ENCODE measurements around the gene HSPB6.
"Not testable (repeated sequence)": the region's sequence is repeated elsewhere in the genome, so short reads cannot be mapped to it uniquely, and the experiment has no call there.

Gene HSPB6

GRCh38 chr19:35756377-35757230 lies at the start of gene HSPB6:
TSS of gene HSPB6 (minus strand) at chr19:35757029. CDS start at chr19:35757008, 21 bp downstream.
- peak within 1 kb of the TSS; percentile 61 for H3K4me3 ChIP-seq (ENCODE audit: low read length)
- H3K9ac ChIP-seq (ENCODE audit: low read length), result peak within 1 kb of the TSS; percentile 84
- no peaks in the 10 kb centered on the region for H3K27me3 ChIP-seq (ENCODE audit: control insufficient read depth, insufficient read depth, low read length)
- H3K27ac ChIP-seq (ENCODE audit: low read depth, low read length), result peak within 1 kb of the TSS; percentile 99
- H3K36me3 ChIP-seq (ENCODE audit: control insufficient read depth, insufficient read depth, low read length), result peaks cover 18% of the 10 kb centered on the region
- H3K4me1 ChIP-seq (ENCODE audit: control insufficient read depth, insufficient read depth, low read length), result peaks cover 13% of the 10 kb centered on the region

GRCh38 chr19:35806597-35806996 lies 49.8 kb upstream of the HSPB6 start:
- no peaks in the 10 kb centered on the region for H3K4me1 ChIP-seq (ENCODE audit: control insufficient read depth, insufficient read depth, low read length)
- no peak overlapping the region for H3K27ac ChIP-seq (ENCODE audit: low read depth, low read length)
- no peak overlapping the region for H3K4me3 ChIP-seq (ENCODE audit: low read length)
- no peaks in the 10 kb centered on the region for H3K27me3 ChIP-seq (ENCODE audit: control insufficient read depth, insufficient read depth, low read length)
- H3K36me3 ChIP-seq (ENCODE audit: control insufficient read depth, insufficient read depth, low read length), result no peaks in the 10 kb centered on the region
- no peak overlapping the region for H3K9ac ChIP-seq (ENCODE audit: low read length)

GRCh38 chr19:35805526-35806102 lies 48.8 kb upstream of the HSPB6 start:
- Histone ChIP-seq H3K27me3 (ENCODE audit: control insufficient read depth, insufficient read depth, low read length) (no peaks in the 10 kb centered on the region), H3K4me3 (ENCODE audit: low read length) (no peak overlapping the region), H3K4me1 (ENCODE audit: control insufficient read depth, insufficient read depth, low read length) (no peaks in the 10 kb centered on the region), H3K36me3 (ENCODE audit: control insufficient read depth, insufficient read depth, low read length) (no peaks in the 10 kb centered on the region), H3K27ac (ENCODE audit: low read depth, low read length) (no peak overlapping the region), H3K9ac (ENCODE audit: low read length) (no peak overlapping the region)

DNA sequence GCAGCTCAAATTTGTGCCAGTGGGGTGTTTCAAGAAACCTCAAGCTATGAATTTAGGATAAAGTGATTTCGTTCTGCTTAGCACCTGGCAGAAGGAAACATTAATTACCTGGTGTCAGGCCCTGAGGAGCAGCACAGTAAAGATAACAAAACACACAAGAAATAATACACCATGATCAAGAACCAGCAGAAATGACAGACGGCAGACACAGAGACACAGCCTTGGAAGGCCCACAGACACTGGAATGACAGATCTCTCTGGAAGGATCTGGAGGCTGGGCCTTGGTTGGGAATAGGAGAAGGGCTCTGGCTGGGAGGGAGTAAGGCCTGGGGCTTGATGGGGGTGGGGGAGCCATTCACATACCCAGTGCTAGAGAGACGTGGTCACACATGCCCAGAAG lies 45.0 kb upstream of the HSPB6 start:
- Histone ChIP-seq H3K36me3 (ENCODE audit: control insufficient read depth, insufficient read depth, low read length) (no peaks in the 10 kb centered on the region), H3K27ac (ENCODE audit: low read depth, low read length) (no peak overlapping the region), H3K4me1 (ENCODE audit: control insufficient read depth, insufficient read depth, low read length) (no peaks in the 10 kb centered on the region), H3K4me3 (ENCODE audit: low read length) (no peak overlapping the region), H3K9ac (ENCODE audit: low read length) (no peak overlapping the region), H3K27me3 (ENCODE audit: control insufficient read depth, insufficient read depth, low read length) (peaks cover 6% of the 10 kb centered on the region)

DNA sequence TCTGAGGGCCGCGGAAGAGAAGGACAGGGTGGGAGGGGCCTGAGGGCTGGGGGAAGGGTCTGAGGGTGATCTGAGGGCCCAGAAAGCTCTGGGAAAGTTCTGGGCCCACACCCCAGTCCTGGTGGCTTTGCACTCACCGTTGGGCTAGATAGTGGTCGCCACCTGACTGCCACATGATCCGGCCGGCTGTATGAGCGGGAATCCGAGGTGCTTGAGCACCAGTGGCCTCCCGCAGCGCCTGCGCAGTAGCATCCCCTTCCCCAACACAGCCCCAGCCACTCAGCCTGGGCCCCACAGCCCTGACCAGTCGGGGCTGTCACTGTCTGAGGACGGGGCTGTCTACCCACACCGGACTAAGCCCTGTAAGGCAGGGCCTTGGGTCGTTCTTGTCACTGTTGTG lies 40.8 kb upstream of the HSPB6 start:
- H3K4me3 ChIP-seq (ENCODE audit: low read length), result no peak overlapping the region
- H3K36me3 ChIP-seq (ENCODE audit: control insufficient read depth, insufficient read depth, low read length), result no peaks in the 10 kb centered on the region
- no peak overlapping the region for H3K27ac ChIP-seq (ENCODE audit: low read depth, low read length)
- peaks cover 12% of the 10 kb centered on the region for H3K27me3 ChIP-seq (ENCODE audit: control insufficient read depth, insufficient read depth, low read length)
- no peaks in the 10 kb centered on the region for H3K4me1 ChIP-seq (ENCODE audit: control insufficient read depth, insufficient read depth, low read length)
- no peak overlapping the region for H3K9ac ChIP-seq (ENCODE audit: low read length)

DNA sequence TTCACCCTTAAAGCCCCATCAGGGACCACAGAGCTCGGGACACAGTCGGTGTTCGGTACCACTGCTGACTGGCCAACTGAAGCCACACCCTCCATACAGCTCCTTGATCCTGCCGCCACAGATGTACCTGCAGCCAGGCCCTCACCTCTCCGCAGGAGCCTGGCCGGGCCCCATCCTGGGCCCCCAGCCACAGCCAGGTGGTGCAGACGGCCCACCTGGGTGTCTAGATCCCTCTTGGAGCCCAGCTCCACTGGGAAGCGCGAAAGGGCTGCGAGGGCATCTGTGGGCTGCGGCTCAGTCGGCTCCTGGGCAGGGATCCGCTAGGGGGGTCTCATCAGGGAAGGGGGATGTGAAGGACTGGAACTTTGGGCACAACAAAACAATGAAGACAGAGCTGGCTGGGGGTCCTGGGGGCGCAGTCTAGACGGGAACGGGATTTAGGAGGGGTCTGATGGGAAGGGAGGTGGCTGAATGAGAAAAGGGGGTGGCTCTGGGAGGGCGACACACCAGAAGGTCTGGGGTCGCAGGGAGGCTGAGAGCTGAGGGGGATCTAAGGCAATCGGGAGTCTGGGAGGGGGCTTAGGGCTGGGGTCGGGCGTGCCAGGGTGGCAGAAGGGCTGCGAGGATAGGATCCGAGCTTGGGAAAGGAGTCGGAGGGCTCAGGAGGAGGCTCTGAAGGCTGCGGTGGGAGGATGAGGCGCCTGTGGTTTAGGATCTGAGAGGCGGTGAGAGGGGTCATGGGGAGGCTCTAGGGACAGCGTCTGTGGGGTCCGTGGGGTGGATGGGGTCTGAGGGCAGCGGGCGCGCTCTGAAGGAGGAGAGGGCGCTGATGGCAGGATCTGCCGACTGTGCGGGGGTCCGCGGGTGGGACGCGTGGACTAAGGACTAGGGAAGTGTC lies 40.1 kb upstream of the HSPB6 start:
- Histone ChIP-seq H3K4me3 (ENCODE audit: low read length) (no peak overlapping the region), H3K4me1 (ENCODE audit: control insufficient read depth, insufficient read depth, low read length) (no peaks in the 10 kb centered on the region), H3K27me3 (ENCODE audit: control insufficient read depth, insufficient read depth, low read length) (peaks cover 12% of the 10 kb centered on the region), H3K36me3 (ENCODE audit: control insufficient read depth, insufficient read depth, low read length) (no peaks in the 10 kb centered on the region), H3K9ac (ENCODE audit: low read length) (no peak overlapping the region), H3K27ac (ENCODE audit: low read depth, low read length) (no peak overlapping the region)

DNA sequence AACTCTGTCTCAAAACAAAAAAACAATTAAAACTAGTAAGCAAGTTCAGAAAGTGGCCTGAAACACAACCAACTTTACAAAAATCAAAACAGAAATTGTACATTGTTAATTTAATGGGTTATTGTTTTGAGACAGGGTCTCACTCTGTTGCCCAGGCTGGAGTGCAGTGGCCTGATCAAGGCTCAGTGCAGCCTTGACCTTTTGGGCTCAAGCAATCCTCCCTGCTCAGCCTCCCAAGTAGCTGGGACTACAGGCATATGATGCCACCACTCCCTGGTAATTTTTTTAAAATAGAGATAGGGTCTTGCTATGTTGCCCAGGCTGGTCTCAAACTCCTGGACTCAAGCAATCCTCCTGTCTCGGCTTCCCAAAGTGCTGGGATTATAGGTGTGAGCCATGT lies 38.7 kb upstream of the HSPB6 start:
- H3K36me3 ChIP-seq (ENCODE audit: control insufficient read depth, insufficient read depth, low read length); H3K9ac ChIP-seq (ENCODE audit: low read length); H3K27ac ChIP-seq (ENCODE audit: low read depth, low read length); H3K4me3 ChIP-seq (ENCODE audit: low read length); H3K4me1 ChIP-seq (ENCODE audit: control insufficient read depth, insufficient read depth, low read length): not testable (repeated sequence)
- H3K27me3 ChIP-seq (ENCODE audit: control insufficient read depth, insufficient read depth, low read length), result peaks cover 12% of the 10 kb centered on the region

GRCh38 chr19:35793381-35794165 lies 36.7 kb upstream of the HSPB6 start:
- peaks cover 12% of the 10 kb centered on the region for H3K27me3 ChIP-seq (ENCODE audit: control insufficient read depth, insufficient read depth, low read length)
- H3K36me3 ChIP-seq (ENCODE audit: control insufficient read depth, insufficient read depth, low read length), result no peaks in the 10 kb centered on the region
- no peak overlapping the region for H3K27ac ChIP-seq (ENCODE audit: low read depth, low read length)
- no peaks in the 10 kb centered on the region for H3K4me1 ChIP-seq (ENCODE audit: control insufficient read depth, insufficient read depth, low read length)
- no peak overlapping the region for H3K4me3 ChIP-seq (ENCODE audit: low read length)
- no peak overlapping the region for H3K9ac ChIP-seq (ENCODE audit: low read length)

DNA sequence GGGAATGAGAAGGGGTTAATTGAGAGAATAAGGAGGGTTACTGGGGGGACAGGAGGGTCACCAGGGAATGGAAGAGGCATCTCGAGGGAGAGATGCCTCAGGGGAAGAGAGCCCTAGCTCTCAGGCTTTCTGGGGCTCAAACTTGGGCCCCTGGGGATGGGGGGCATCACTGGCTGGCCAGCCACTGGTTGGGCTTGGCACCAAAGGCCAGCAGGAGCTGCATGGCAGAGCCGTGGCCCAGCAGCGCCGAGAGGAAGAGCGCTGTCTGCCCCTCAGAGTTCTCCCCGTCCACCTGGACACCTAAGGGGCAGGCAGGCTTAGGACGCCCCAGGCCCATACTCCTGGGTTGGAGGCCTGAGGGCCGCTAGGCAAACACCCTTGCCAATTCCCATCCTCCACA lies 36.1 kb upstream of the HSPB6 start:
- H3K27me3 ChIP-seq (ENCODE audit: control insufficient read depth, insufficient read depth, low read length), result peaks cover 11% of the 10 kb centered on the region
- H3K36me3 ChIP-seq (ENCODE audit: control insufficient read depth, insufficient read depth, low read length), result no peaks in the 10 kb centered on the region
- no peak overlapping the region for H3K9ac ChIP-seq (ENCODE audit: low read length)
- H3K4me1 ChIP-seq (ENCODE audit: control insufficient read depth, insufficient read depth, low read length), result no peaks in the 10 kb centered on the region
- no peak overlapping the region for H3K27ac ChIP-seq (ENCODE audit: low read depth, low read length)
- H3K4me3 ChIP-seq (ENCODE audit: low read length), result no peak overlapping the region

GRCh38 chr19:35792312-35792711 lies 35.5 kb upstream of the HSPB6 start:
- no peaks in the 10 kb centered on the region for H3K36me3 ChIP-seq (ENCODE audit: control insufficient read depth, insufficient read depth, low read length)
- H3K9ac ChIP-seq (ENCODE audit: low read length), result no peak overlapping the region
- no peak overlapping the region for H3K27ac ChIP-seq (ENCODE audit: low read depth, low read length)
- no peaks in the 10 kb centered on the region for H3K4me1 ChIP-seq (ENCODE audit: control insufficient read depth, insufficient read depth, low read length)
- H3K4me3 ChIP-seq (ENCODE audit: low read length), result no peak overlapping the region
- H3K27me3 ChIP-seq (ENCODE audit: control insufficient read depth, insufficient read depth, low read length), result peaks cover 7% of the 10 kb centered on the region

GRCh38 chr19:35791814-35792279 lies 35.0 kb upstream of the HSPB6 start:
- Histone ChIP-seq H3K36me3 (ENCODE audit: control insufficient read depth, insufficient read depth, low read length) (no peaks in the 10 kb centered on the region), H3K4me1 (ENCODE audit: control insufficient read depth, insufficient read depth, low read length) (no peaks in the 10 kb centered on the region), H3K4me3 (ENCODE audit: low read length) (no peak overlapping the region), H3K27me3 (ENCODE audit: control insufficient read depth, insufficient read depth, low read length) (peaks cover 6% of the 10 kb centered on the region), H3K9ac (ENCODE audit: low read length) (no peak overlapping the region), H3K27ac (ENCODE audit: low read depth, low read length) (no peak overlapping the region)

Data from rectal smooth muscle tissue (tissue), 1 donor.